HG02885 (cell line): Measurements from ENCODE around the gene DUSP15.
"Not testable (repeated sequence)": the region's sequence is repeated elsewhere in the genome, so short reads cannot be mapped to it uniquely, and the experiment has no call there.

ENCODE experiments used
- ATAC-seq: cut with Tn5 transposase; IDR thresholded peaks from one replicate; pipeline ENCODE4 v1.9.1; 2021; ENCODE audit warnings: mild to moderate bottlenecking; ENCODE audit not compliant: unreplicated experiment, poor library complexity

The DUSP15 gene, protein sequence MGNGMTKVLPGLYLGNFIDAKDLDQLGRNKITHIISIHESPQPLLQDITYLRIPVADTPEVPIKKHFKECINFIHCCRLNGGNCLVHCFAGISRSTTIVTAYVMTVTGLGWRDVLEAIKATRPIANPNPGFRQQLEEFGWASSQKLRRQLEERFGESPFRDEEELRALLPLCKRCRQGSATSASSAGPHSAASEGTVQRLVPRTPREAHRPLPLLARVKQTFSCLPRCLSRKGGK

DNA sequence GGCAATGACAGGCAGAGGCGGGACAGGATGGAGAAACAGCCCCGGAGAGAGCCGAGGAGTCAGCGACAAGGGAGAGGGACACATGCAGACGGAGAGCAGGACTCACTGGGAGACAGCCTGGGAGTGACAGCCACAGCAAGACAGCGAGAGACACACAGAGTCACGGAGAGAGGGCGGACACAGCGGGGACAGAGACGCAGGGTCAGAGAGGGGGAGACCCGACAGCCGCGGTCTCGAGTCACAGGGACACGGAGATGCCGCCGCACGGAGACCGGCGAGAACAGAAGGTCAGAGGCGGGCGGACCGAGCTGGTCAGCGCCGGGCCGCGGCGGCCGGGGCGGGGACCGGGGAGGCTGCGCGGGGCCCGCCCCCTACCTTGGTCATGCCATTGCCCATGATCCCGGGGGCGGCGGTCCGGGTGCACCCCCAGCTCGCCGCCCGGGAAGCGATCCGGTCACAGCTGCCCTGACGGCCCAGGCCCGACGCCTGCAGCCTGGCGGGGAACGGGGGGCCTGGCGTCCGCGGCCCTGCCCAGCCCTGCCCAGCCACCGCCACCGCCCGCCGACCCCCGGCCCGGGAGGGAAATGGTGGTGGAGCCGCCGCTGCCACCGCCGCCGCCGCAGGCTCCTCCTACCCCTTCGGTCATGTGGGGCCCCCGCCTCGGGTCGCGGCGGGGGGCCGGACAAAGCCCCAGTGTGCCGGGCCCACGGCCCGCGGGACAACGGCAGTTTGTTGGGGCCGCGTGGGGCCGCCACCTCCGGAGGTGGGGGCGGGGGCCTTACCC is at the start of gene DUSP15, which contains the start of gene TTLL9:
DUSP15 (minus strand) TSS at position 586 of the 784 bp plus-strand sequence; CDS start at position 396, 190 bp downstream.
TTLL9 (plus strand) TSS at position 693 of the 784 bp plus-strand sequence. CDS start 493 bp downstream, outside the sequence.
- no peak for ATAC-seq

DNA sequence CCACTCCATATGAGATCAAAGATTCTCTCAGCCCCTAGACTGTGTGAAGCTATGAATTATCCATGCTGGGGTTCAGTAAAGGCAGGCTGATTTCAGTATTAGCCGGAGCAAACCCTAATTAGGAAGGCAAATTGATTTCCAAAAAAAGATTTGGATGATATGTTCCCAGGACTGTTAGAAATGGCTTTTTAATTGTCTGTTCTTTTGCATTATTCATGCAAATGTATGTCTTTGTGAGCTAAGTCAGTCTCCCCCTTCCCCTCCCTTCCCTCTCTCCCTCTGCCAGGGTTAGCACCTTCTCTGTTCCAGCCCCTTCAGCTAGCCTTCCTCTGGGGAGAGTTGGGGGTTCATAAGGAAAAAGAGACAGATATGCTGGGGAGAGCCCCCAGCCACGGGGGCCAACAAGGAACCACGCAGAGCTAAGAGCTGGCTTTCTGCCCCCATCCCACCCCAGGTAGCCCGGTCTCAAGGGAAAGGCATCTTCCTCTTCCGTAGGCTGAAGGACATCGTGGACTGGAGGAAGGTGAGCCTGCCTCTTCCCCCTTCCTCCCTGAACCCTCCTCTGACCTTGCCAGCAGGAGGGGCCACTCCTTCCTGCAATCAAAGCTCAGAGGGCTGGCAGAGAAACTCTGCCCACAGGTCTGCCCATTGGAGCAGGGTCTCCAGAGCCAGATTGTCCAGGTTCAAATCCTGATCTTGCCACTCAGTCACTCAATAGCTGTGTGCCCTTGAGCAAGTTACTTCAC is 49.3 kb upstream of the DUSP15 start:
- ATAC-seq = no peak

DNA sequence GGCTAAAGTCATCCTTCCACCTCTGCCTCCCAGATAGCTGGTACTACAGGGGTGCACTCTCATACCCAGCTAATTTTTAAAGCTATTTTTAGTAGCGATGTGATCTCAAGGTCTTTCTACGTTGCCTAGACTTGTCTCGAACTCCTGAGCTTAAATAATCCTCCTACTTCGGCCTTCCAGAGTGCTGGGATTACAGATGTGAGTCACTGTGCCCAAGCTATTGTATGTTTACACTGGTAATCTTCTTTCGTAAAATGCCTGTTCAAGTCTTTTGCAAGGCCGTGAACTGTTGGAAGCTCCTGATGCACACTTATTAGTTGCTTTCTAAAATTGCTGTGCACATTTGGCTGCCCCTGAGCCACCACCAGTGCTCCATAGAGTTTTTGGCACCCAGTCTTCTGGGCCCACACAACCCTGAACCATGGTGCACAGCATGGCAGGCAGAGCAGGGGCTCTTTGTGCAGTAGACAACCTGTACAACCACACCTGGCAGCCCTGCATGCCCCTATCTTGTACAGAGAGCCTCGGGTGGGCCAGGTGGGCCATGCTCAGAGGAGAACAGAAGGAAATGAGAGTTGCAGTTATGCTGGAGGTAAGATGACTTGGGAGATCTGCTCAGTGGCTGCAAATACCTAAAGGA is 48.3 kb upstream of the DUSP15 start:
- ATAC-seq = no peak

DNA sequence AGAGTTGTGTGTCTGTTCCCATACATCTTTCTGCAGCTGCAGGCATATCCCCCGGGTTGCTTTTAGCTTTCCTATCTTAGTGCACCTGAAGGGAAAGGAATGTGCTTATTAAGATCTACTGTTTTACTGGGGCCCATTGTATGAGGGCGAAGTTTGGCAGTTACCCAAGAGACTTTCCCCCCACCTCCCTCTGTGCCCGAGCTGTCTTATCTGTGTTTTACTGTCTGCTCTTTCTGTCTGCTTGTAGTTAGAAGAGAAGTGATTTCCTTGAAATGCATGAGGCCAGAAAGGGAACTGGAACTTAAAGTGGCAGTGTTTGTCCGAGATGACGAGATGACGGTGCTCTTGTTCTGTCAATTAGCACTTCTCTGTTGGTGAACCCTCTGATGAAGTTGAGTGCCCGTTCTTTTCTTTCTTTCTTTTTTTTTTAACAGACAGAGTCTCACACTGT is 47.7 kb upstream of the DUSP15 start:
- not testable (repeated sequence) for ATAC-seq

DNA sequence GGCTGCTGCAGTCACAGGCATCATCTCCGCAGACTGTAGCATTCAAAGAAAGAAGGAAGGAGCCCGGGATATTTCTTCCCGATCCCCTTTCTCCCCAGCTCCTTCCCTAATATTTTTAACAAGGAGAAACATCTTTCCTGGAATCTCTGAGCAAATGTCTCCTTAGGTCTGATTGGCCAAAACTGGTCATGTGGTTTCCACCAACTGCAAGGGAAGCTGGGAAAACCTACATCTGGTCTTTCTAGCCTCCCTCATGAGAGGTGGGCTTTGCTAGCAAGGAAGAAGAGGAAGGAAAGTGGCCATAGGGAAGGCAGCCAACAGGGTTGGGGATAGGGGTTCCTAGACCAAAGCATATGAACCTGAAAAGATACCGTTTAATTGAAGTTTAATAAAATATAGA is 46.4 kb upstream of the DUSP15 start:
- no peak for ATAC-seq

DNA sequence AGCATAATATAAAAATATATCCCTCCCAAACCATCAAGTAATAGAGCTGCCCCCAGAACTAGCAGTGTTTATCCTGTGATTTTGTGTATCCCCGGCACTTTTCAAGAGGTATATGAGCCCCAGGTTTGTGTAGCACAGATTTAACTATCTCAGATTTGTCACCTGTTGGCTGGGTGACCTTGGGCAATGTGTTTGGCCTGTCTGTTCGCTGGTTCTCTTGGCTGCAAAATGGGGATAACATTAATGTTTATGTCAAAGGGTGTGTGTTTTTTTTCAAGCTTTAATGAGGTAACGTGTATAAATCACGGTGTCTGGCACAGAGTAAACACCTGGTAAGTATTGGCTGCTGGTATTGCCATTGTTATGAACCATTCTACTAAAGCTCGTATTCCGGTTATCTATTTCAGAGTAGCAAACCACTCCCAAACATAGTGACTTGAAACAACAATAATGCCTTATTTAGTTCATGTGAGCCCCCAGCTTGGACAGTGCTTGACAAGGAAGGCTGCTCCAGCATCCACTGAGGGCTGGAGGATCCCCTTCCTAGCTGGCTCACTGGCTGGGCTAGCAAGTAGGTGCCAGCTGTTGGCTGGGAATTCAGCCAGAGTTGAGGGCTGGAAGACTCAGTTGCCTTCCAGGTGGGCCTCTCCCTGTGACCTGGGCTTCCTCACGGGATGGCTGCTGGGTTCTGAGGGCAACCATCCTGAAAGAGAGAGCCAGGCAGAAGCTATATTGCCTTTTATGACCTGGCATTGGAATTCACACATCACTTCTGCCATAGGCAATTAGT is 45.4 kb upstream of the DUSP15 start:
- no peak for ATAC-seq

DNA sequence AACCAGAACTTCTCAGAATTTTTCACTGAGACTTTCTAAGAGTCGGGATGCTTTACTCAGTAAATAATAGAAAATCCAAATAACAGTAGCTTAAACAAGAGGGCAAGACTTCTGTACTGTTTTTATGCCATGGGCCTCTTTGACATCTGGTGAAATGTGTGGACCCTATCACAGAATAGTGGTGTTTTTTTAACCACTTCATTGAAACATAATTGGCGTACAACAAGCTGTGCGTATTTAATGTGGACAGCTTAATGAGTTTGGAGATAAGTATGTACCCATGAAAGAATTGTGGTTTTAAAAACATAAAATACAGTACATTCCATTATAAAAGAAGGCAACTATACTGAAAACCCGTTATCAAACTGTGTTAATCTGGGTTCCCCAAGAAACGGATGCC is 43.8 kb upstream of the DUSP15 start:
- no peak for ATAC-seq

DNA sequence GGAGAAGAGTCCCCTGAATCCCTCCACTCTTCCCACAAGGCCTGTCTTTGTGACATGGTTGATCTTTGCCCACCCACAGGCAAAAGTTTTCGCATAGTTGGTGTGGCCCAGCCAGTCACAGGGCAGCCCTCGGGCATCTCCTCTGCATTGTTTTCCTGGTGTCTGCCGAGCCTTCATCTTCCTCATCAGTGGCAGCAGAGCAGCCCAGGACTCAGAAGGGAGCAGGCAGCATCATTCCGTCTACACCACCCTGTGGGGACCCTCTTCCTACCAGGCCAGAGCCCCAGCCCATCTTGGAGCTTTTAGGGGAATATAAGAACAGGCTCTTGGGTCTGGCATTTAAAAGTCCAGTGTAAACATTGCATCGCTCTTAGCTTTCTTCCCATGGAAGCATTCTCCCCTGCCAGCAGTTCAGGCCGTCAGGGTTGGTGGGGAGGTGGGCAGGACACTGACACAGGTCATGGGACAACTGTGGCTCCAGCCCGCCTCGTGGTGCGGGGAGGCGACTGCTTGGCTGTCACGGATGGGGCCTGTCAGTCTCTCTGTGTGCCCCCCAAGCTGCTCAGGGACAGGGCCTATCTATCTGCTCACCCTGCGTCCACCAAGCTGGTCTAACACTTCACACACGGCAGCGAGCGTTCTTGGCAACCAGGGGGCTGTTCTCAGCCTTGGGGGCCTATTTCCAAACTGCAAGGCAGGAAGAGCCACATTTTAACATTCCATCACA is 43.3 kb upstream of the DUSP15 start:
- no peak for ATAC-seq

DNA sequence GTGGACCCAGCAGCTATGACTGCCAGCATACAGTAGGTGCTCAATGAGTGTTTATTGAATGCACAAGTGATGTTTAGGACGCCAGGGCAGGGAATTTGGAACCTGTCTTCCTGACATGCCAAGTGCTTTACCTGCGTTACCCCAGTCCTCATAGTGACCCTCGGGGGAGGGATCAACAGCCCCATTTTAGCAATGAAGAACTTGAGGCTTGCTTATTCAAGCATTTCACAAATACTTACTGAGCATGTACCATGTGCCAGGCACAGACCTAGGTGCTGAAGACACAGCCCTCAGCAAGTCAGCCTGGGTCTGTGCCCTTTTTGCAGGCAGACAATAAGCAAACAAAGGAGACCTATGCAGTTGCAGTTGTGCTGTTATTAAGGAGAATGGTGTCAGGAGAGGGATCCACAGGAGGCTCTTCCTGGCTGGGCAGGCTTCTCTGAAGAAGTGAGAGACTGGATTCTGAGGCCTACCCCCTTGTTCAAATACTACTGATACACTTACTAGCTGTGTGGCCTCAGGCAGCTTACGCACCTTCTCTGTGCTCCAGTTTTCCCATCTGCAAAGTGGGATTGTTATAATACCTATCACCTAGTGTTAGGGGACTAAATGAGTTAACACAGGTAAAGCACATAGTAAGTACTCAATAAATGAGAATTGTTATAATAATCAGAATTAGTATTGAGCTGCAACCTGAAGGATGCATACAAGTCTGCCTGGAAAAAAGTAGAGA is 39.9 kb upstream of the DUSP15 start:
- no peak for ATAC-seq

DNA sequence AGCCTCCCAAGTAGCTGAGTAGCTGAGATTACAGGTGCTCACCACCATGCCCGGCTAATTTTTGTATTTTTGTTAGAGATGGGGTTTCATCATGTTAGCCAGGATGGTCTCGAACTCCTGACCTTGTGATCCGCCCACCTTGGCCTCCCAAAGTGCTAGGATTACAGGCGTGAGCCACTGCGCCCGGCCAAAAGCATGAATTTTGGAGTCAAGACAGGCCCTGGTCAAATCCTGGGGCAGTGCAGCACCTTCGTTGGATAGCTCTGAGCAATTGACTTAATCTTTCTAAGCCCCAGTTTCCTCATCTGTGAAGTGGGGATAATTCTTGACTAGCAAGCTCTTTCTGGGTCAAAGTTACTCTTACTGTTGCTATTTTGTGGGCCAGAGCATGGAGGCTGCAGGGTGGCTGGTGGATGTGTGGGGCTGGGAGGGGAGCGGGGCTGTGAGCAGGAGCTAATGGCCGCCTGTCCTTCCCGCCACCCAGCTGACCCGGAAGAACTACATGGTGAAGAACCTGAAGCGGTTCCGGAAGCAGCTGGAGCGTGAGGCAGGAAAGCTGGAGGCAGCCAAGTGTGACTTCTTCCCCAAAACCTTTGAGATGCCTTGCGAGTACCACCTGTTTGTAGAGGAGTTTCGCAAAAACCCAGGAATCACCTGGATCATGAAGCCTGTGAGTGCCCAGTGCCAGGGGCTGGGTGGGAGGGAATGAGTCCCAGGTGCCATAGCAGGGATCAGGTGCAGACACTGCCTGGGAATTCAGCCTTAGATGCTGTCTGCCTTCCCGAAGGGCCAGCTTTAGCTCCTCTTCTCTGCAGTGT is 39.1 kb upstream of the DUSP15 start:
- no peak for ATAC-seq

DNA sequence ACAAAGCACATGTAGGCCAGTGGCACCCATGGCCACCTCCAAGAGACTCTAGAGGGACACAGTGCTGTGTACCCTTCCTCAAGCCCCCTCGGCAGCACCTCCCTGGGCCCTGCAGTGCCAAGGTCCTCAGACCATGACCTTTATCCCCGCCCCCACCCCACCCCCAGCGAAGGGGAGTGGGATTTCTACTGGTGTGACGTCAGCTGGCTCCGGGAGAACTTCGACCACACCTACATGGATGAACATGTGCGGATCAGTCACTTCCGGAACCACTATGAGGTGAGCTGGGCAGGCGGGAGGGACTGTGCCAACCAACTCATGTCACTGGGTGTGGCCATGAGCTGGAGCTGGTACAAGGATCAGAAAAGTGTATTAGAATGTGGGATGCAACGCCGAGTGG is 38.1 kb upstream of the DUSP15 start:
- ATAC-seq = no peak

DNA sequence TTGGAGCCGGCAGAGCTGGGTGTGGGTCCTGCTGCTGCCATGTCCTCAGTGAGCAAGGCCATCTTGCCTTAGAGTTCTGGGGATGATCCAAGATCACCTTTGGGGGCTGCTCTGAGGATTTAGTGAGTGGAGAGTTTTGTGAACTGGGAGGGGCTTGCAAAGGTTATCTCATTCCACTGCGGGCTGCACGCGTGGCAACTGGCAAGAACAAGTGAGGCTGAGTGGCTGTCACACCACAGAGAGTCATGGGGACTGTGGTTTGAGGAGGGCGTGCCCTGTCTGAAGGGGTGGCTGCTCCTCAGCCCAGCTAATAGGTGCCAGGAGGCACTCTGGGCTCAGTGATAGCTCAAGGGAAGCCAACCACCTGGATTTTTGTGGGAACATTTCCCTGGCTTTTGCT is 37.7 kb upstream of the DUSP15 start:
- ATAC-seq = no peak

DNA sequence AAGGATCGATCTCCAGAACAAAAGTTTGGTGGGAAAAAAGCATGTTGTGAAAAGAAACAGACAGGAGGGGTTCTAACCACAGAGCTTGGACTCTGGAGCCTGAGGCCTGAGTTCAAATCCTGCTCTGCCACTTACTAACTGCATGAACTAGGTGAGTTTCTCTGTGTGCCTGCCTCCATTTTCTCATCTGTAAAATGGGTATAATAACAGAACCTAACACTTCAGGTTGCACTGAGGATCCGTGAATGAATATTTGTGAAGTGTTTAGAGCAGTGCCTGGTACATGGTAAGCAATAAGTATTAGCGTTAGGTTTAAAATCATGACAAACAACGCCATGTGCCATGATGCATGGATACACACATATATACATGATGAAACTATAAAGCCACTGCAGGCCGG is 36.7 kb upstream of the DUSP15 start:
- no peak for ATAC-seq

DNA sequence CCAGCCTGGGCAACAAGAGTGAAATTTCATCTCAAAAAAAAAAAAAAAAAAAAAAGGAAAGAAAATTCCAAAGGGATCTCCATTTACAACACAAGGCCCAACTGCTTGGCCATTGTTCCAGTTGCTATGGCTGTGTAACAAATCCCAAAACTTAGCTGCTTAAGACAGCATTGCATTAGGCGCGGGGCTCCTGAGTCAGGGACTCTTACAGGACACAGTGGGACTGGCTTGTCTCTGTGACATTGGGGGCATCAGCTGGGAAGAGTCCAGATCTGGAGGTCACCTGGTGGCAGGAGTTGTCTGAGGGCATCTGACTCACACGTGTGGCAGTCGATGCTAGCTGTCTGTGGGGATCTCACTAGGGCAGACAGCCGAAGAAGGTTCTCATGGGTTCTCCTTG is 35.7 kb upstream of the DUSP15 start:
- no peak for ATAC-seq

DNA sequence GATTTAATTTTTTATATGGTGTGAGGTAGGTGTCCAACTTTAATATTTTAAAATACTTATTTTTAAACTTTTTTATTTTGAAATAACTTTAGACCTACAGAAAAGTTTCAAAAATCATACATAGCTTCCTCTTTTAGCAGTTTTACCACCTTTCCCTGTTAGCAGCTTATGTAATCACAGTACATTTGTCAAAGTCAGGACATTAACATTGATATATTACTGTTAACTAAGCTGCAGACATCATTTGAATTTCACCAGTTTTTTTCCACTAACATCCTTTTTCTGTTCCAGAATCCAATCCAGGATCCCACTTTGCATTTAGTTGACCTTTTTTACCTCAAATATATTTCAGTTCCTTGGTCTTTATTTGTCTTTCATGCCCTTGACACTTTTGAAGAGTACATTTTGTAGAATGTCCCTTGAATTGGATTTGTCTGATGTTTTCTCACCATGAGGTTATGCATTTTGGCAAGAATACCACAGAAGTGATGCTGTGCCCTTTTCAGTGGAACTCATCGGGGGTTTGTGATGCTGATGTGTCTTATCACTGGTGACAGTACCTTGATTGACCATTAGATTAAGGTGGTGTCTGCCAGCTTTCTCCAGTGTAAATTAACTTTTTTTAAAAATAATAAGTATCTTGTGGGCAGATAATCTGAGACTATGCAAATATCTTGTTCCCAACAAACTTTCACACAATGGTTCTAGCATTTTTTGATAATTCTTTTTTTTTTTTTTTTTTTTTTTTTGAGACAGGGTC is 33.5 kb upstream of the DUSP15 start:
- ATAC-seq = no peak

DNA sequence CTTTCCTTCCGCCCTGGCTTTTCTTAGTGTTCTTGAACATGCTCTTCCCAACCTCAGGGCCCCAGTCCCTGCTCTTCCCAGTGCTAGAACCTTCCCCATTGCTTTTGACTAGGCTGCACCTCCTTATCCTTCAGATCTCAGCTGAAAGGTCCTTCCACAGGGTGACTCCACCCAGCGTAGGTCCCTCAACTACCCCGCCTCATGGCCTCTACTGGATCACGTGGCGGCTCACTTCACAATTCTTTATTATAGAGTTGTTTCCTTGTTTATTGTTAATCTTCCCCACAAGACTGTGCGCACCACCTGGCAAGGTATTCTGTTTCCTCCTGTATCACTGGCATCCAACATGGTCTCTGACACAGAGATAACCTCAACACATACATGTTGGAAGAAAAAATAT is 31.3 kb upstream of the DUSP15 start:
- no peak for ATAC-seq

DNA sequence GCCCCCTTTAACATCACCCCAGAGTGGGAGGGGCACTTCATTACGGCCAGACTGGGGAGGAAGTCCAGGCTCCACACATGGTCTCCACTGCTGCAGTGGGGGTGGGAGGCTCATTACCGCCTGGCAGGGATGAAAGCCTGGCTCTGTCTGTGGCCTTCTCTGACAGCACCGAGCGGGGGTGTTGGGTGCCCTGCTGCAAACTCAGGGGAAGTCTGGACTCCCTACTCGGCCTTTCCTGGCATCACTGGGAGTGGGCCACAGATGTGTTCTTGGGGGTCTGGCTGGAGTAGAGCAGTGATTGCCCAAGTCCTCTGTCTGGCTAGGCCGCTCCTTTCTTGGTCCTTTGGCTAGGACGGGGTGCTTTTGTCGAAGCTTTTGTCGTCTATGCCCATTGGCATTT is 27.2 kb upstream of the DUSP15 start:
- ATAC-seq = no peak
